Activated T-helper 1 cell treated with anti-CD3 and anti-CD28 coated beads, Interleukin-12 subunit alpha, Interleukin-12 subunit beta, Interleukin-2, Interleukin-4 antibody, amounts not matched to agents 30 ng/mL and 10 ng/mL and 1 ng/mL, durations not matched to agents 14 hours and 24 hours and 36 hours (primary cell): ENCODE data around the gene DCAF8L1. TPM values are rescaled to one million over a fixed set of nuclear protein-coding genes. Genes with fewer than 3 reads are reported as not detected.
"Not testable (repeated sequence)": the region's sequence is repeated elsewhere in the genome, so short reads cannot be mapped to it uniquely, and the experiment has no call there.

Experiments
- DNase-seq: peaks from one replicate; pipeline ENCODE4 v3.0.0; 2021; ENCODE audit warnings: low spot score
- H3K27ac Mint-ChIP-seq: one replicate; pipeline ENCODE4 v1.8.0; 2021; ENCODE audit warnings: mild to moderate bottlenecking, mixed read lengths
- H3K27me3 Mint-ChIP-seq: one replicate; pipeline ENCODE4 v1.8.0; 2022; ENCODE audit warnings: mild to moderate bottlenecking, moderate library complexity, mixed read lengths; ENCODE audit not compliant: insufficient read depth
- H3K36me3 Mint-ChIP-seq: one replicate; pipeline ENCODE4 v1.8.0; 2021; ENCODE audit warnings: low read depth, mixed read lengths
- H3K4me1 Mint-ChIP-seq: one replicate; pipeline ENCODE4 v1.8.0; 2021; ENCODE audit warnings: low read depth, mixed read lengths
- H3K4me3 Mint-ChIP-seq: one replicate; pipeline ENCODE4 v1.8.0; 2021; ENCODE audit warnings: mild to moderate bottlenecking, moderate library complexity, mixed read lengths
- H3K9me3 Mint-ChIP-seq: one replicate; pipeline ENCODE4 v1.8.0; 2021; ENCODE audit warnings: mixed read lengths
- intact Hi-C: fragments of 100-400 bp; cut with micrococcal nuclease; formaldehyde crosslinking; loops from one replicate; pipeline ENCODE4 v1.15.1; 2024
- total RNA-seq: library from RNA; stranded (reverse); gene quantifications from 2 replicates; pipeline ENCODE4 v1.2.3, GENCODE V29; 2022

DCAF8L1 gene
- total RNA-seq, 1 donor from 2014 or later = not detected

- H3K9me3 Mint-ChIP-seq = peaks cover 4% of the 10 kb centered on the region
- H3K4me1 Mint-ChIP-seq = no peaks in the 10 kb centered on the region
- no peaks in the 10 kb centered on the region for H3K27me3 Mint-ChIP-seq
- intact Hi-C loops = no loop called here
- no peaks in the 10 kb centered on the region for H3K36me3 Mint-ChIP-seq
- no peak for DNase-seq
- no peak overlapping the region for H3K27ac Mint-ChIP-seq
- H3K4me3 Mint-ChIP-seq = no peak overlapping the region
Measured at GRCh38 chrX:27966955-27967354, 14.3 kb downstream of the DCAF8L1 start.

DNA sequence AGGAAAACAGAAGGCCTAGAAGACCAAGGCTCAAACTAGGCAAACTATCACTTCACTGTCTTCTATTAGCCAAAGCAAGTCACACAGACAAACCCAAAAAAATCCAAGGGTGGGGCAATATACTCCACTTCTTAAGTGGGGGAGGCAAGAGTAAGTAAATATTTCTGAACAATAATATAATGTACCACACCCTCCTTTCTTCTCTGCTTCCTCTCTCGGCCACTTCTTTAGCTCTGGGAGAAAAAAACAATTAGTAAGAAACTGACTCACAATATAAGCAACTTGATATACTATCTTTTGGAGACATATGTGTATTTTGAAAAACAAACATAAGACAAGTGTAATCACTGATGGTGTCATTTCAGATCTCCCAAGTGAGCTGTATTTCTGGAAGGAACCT lies 14.8 kb downstream of the DCAF8L1 start:
- DNase-seq = no peak
- Mint-ChIP-seq H3K36me3 (no peaks in the 10 kb centered on the region), H3K4me3 (no peak overlapping the region), H3K4me1 (no peaks in the 10 kb centered on the region), H3K27ac (no peak overlapping the region), H3K9me3 (peaks cover 4% of the 10 kb centered on the region), H3K27me3 (no peaks in the 10 kb centered on the region)
- intact Hi-C loops = no loop called here

DNA sequence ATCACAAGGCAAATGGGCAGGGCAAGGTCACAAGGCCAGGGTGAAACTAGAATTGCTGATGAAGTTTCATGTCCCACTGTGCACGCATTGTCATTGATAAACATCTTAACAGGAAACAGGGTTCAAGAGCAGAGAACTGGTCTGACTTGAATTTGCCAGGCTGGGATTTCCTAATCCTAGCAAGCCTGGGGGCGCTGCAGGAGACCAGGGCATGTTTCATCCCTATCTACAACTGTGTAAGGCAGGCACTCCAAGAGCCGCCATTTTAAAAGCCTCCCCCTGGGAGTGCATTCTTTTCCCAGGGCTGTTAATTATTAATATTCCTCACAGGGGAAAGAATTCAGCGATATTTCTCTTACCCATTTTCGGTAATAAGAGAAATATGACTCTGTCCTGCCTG lies 15.9 kb downstream of the DCAF8L1 start:
- H3K27ac Mint-ChIP-seq, H3K4me3 Mint-ChIP-seq, H3K27me3 Mint-ChIP-seq, H3K36me3 Mint-ChIP-seq, H3K9me3 Mint-ChIP-seq, intact Hi-C loops, H3K4me1 Mint-ChIP-seq, DNase-seq: not testable (repeated sequence)

GRCh38 chrX:27964432-27964831 lies 16.8 kb downstream of the DCAF8L1 start:
- Mint-ChIP-seq H3K27ac (no peak overlapping the region), H3K9me3 (peaks cover 8% of the 10 kb centered on the region), H3K27me3 (no peaks in the 10 kb centered on the region), H3K4me3 (no peak overlapping the region), H3K36me3 (no peaks in the 10 kb centered on the region), H3K4me1 (no peaks in the 10 kb centered on the region)
- intact Hi-C loops = no loop called here
- DNase-seq = no peak

- H3K27me3 Mint-ChIP-seq, H3K4me1 Mint-ChIP-seq, H3K4me3 Mint-ChIP-seq, H3K9me3 Mint-ChIP-seq, H3K27ac Mint-ChIP-seq, H3K36me3 Mint-ChIP-seq, DNase-seq, intact Hi-C loops: not testable (repeated sequence)
Measured at GRCh38 chrX:27960410-27960809, 20.8 kb downstream of the DCAF8L1 start.

GRCh38 chrX:27953171-27953570 lies 28.1 kb downstream of the DCAF8L1 start:
- Mint-ChIP-seq H3K27ac (no peak overlapping the region), H3K9me3 (peaks cover 7% of the 10 kb centered on the region), H3K36me3 (no peaks in the 10 kb centered on the region), H3K4me1 (no peaks in the 10 kb centered on the region), H3K4me3 (no peak overlapping the region), H3K27me3 (no peaks in the 10 kb centered on the region)
- DNase-seq = no peak
- intact Hi-C loops = no loop called here

DNA sequence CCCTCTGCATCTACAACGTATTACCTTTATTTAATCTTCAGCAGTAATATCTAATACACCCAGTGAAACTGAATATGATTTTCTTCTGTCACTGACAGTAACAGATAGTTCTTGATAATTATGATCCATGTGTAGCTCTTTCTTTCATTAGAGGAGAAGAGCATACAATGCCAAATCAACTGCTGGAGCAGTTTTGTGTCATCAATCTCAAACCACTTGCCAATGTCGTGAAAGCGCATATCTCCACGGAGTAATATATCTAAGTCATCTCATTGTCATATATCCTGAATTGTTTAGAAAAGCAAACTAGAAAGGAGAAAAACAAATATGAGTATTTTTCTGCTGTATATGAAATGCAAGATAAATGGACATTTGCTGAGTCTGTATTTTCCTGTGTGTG lies 47.9 kb downstream of the DCAF8L1 start:
- peaks cover 3% of the 10 kb centered on the region for H3K9me3 Mint-ChIP-seq
- H3K36me3 Mint-ChIP-seq = no peaks in the 10 kb centered on the region
- no peak overlapping the region for H3K4me3 Mint-ChIP-seq
- no peak overlapping the region for H3K27ac Mint-ChIP-seq
- no peak for DNase-seq
- H3K27me3 Mint-ChIP-seq = no peaks in the 10 kb centered on the region
- no peaks in the 10 kb centered on the region for H3K4me1 Mint-ChIP-seq
- intact Hi-C loops = no loop called here

Other genes starting within 250 kb of the DCAF8L1 start
- not detected in 2 replicates for gene MAGEB10, start 173.5 kb downstream of the DCAF8L1 start, total RNA-seq